HFFc6 (cell line): ENCODE measurements around the gene FAM78B. TPM values are rescaled to one million over a fixed set of nuclear protein-coding genes. Genes with fewer than 3 reads are reported as not detected.

Source experiments
- DNase-seq: peaks from one replicate; pipeline ENCODE4 v3.0.0-alpha.2; 2018
- H3K27ac Mint-ChIP-seq: 2 replicates; pipeline ENCODE4 v1.8.0; 2020; ENCODE audit warnings: mild to moderate bottlenecking, mixed read lengths
- H3K27me3 Mint-ChIP-seq: 2 replicates; pipeline ENCODE4 v1.8.0; 2021; ENCODE audit warnings: mild to moderate bottlenecking, moderate library complexity, mixed read lengths; ENCODE audit not compliant: insufficient read depth
- H3K36me3 Mint-ChIP-seq: 2 replicates; pipeline ENCODE4 v1.8.0; 2021; ENCODE audit warnings: low read depth, mixed read lengths
- H3K4me1 Mint-ChIP-seq: 2 replicates; pipeline ENCODE4 v1.8.0; 2020; ENCODE audit warnings: low read depth, mixed read lengths
- H3K4me3 Mint-ChIP-seq: 2 replicates; pipeline ENCODE4 v1.8.0; 2020; ENCODE audit warnings: mild to moderate bottlenecking, moderate library complexity, mixed read lengths
- H3K9me3 Mint-ChIP-seq: 2 replicates; pipeline ENCODE4 v1.8.0; 2020; ENCODE audit warnings: mild to moderate bottlenecking, mixed read lengths
- total RNA-seq, 6 experiments: library from RNA; stranded (reverse); fragmentation: NEBNext Ultra II Directional; extraction: Animal tissue kit (Norgen Biotek cat#: 25700); gene quantifications; 2 replicates in 1 of 6; 3 replicates in 5 of 6; pipeline ENCODE4 v1.2.3, GENCODE V29; 2021
- TF ChIP-seq, protein P1 (sequence below): fragments of 200-600 bp; sonication (generic); IDR thresholded peaks from 2 replicates; pipeline ENCODE4 v1.5.0; 2021; ENCODE audit warnings: antibody characterized with exemption, mild to moderate bottlenecking

Gene FAM78B
- total RNA-seq, 6 experiments from 2014 or later: 0.11 to 0.14 TPM; not detected in 4

DNA sequence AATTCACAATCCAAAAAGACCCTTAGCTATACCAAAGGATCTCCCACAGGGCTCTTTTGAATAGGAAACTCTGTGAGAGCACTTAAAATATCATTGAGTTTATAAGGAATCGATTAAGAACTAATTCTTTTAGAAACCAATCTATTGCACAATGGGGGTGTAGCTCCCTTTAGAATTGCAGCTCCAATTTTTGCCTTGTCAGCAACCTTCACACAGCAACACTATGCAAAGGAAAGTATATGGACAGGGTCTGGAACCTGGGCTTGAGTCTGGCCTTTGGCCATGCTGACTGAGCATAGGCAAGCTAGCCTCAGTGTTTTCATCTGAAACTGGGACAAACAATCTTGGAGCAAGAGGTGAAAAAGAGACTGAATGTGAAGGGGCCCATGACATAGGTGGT is 17.2 kb upstream of the FAM78B start:
- Mint-ChIP-seq H3K4me3 (no peak overlapping the region), H3K27ac (no peak overlapping the region), H3K4me1 (no peaks in the 10 kb centered on the region), H3K9me3 (peaks cover 8% of the 10 kb centered on the region), H3K36me3 (no peaks in the 10 kb centered on the region), H3K27me3 (no peaks in the 10 kb centered on the region)
- TF ChIP-seq, protein P1, sequence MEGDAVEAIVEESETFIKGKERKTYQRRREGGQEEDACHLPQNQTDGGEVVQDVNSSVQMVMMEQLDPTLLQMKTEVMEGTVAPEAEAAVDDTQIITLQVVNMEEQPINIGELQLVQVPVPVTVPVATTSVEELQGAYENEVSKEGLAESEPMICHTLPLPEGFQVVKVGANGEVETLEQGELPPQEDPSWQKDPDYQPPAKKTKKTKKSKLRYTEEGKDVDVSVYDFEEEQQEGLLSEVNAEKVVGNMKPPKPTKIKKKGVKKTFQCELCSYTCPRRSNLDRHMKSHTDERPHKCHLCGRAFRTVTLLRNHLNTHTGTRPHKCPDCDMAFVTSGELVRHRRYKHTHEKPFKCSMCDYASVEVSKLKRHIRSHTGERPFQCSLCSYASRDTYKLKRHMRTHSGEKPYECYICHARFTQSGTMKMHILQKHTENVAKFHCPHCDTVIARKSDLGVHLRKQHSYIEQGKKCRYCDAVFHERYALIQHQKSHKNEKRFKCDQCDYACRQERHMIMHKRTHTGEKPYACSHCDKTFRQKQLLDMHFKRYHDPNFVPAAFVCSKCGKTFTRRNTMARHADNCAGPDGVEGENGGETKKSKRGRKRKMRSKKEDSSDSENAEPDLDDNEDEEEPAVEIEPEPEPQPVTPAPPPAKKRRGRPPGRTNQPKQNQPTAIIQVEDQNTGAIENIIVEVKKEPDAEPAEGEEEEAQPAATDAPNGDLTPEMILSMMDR: no peak
- DNase-seq: no peak

DNA sequence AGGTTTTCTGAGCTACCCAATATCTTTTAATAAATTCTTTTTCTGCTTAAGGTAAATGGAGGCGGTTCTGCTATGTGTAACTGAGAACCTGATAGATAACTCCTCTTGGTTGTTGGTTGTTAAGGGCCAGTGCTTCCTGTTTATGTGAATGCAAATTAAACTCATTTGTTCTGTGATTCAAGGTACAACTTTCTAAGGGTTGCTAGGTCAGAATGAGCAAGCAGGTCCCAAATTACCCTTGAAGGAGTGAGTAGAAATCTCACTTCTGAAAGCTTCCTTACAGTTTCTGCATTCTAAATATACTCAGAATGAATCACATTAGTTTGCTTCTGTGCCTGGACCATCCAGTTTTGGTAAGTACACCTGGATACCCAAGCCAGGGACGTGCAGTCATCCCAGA is 15.5 kb upstream of the FAM78B start:
- no peak overlapping the region for H3K4me3 Mint-ChIP-seq
- peaks cover 2% of the 10 kb centered on the region; the same call in 1 of the 2 replicates for H3K27me3 Mint-ChIP-seq
- no peaks in the 10 kb centered on the region for H3K36me3 Mint-ChIP-seq
- no peaks in the 10 kb centered on the region for H3K4me1 Mint-ChIP-seq
- TF ChIP-seq, protein P1: no peak
- no peak for DNase-seq
- H3K27ac Mint-ChIP-seq: no peak overlapping the region
- peaks cover 11% of the 10 kb centered on the region for H3K9me3 Mint-ChIP-seq

DNA sequence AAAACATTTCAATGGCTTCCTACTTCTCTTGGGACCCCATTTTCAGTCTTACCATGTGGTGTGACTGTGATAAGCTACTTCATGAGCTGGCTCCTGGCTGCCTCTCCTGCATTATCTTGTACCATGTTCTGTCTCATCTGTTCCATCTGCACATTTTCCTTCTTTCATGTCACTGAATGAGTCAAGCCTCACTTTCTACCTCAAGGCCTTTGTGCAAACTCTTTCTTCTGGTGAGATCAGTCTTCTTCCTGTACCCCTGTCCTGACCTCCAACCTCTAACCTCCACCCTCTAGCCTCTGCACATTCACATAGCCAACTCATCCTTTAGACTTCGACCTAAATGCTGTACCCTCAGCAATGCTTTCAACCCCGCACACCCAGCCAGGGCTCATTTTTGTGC is 9.6 kb upstream of the FAM78B start:
- no peaks in the 10 kb centered on the region for H3K4me1 Mint-ChIP-seq
- no peak for DNase-seq
- H3K36me3 Mint-ChIP-seq: no peaks in the 10 kb centered on the region
- no peak overlapping the region for H3K27ac Mint-ChIP-seq
- TF ChIP-seq, protein P1: no peak
- H3K9me3 Mint-ChIP-seq: peaks cover 23% of the 10 kb centered on the region
- H3K4me3 Mint-ChIP-seq: no peak overlapping the region
- H3K27me3 Mint-ChIP-seq: peaks cover 2% of the 10 kb centered on the region; the same call in 1 of the 2 replicates

DNA sequence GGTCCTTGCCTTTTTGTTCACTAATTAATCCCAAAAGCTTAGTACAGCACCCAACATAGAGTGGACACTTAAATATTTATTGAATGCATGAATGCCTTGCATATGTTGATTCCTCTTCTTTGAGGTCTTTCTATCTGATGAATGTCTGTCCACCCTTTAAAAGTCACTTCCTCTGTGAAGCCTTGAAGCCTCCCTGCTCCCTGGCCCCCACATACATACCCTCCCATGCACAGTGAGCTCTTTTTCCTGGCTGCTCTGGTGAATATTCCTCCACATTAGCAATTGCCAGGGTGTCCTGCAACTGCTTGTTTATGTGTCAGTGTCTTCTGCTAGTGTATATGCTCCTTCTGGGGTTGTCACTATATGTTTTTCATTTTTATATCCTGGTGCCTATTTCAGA is 8.2 kb upstream of the FAM78B start:
- DNase-seq: no peak
- no peaks in the 10 kb centered on the region for H3K4me1 Mint-ChIP-seq
- TF ChIP-seq, protein P1: no peak
- H3K9me3 Mint-ChIP-seq: peaks cover 22% of the 10 kb centered on the region
- no peak overlapping the region for H3K27ac Mint-ChIP-seq
- H3K4me3 Mint-ChIP-seq: no peak overlapping the region
- H3K27me3 Mint-ChIP-seq: peaks cover 2% of the 10 kb centered on the region; the same call in 1 of the 2 replicates
- no peaks in the 10 kb centered on the region for H3K36me3 Mint-ChIP-seq

DNA sequence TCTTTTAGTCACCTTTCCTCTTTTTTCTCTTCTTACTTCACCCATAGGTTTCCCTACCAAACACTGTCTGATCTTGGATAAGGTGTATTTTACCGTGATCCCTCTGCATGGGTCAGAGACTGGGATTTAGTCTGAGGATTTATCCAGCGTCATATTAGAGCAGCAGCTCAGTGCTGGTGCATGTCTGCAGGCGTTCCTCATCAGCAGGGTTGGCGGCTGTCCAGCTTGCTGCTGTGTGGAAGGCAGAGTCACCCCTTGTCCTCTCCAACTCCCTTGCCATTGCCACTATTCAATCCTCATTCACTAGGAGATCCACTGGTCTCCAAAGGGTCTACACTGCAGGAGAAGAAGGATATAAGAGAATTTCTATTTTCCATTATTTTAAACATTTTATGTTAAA is 7.3 kb upstream of the FAM78B start:
- peaks cover 2% of the 10 kb centered on the region; the same call in 1 of the 2 replicates for H3K27me3 Mint-ChIP-seq
- H3K9me3 Mint-ChIP-seq: peaks cover 18% of the 10 kb centered on the region
- TF ChIP-seq, protein P1: no peak
- no peak overlapping the region for H3K27ac Mint-ChIP-seq
- H3K36me3 Mint-ChIP-seq: no peaks in the 10 kb centered on the region
- H3K4me1 Mint-ChIP-seq: no peaks in the 10 kb centered on the region
- H3K4me3 Mint-ChIP-seq: no peak overlapping the region
- no peak for DNase-seq

DNA sequence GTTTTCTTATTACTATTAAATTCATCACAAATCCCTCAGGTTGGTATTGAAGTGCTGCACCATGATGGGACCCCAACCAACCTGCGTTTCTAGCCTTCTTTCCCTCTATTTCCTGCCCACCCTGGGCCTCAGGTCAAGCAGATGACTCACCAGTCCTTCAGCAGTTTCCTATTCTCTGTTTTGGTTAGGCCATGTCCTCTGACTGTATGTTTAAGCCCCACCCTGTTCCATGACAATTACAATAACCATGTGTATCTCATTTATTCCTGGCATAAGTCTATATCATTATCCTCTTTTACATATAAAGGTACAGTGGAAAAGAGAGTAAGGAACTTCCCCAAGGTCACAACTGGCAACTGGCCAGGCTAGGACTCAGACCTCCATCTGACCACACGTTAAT is 5.3 kb upstream of the FAM78B start:
- peaks cover 15% of the 10 kb centered on the region for H3K9me3 Mint-ChIP-seq
- no peak for DNase-seq
- no peak overlapping the region for H3K4me3 Mint-ChIP-seq
- no peak overlapping the region for H3K27ac Mint-ChIP-seq
- no peaks in the 10 kb centered on the region for H3K4me1 Mint-ChIP-seq
- no peaks in the 10 kb centered on the region for H3K27me3 Mint-ChIP-seq
- TF ChIP-seq, protein P1: no peak
- H3K36me3 Mint-ChIP-seq: no peaks in the 10 kb centered on the region
